Activated T-cell treated with anti-CD3 and anti-CD28 coated beads for 48 hours (primary cell): Measurements from ENCODE around the gene TIMP3.
"Not testable (repeated sequence)": the region's sequence is repeated elsewhere in the genome, so short reads cannot be mapped to it uniquely, and the experiment has no call there.

ENCODE experiments used
- DNase-seq: peaks from one replicate; pipeline ENCODE4 v3.0.0-alpha.2; 2020; ENCODE audit warnings: low read depth

TIMP3 gene

GRCh38 chr22:32801537-32802236 is at the start of gene TIMP3:
TSS of gene TIMP3 (plus strand) at chr22:32801705. CDS start at chr22:32802002, 297 bp downstream.
- DNase-seq: no peak

- no peak for DNase-seq
These were observed 49.2 kb upstream of the TIMP3 start for GRCh38 chr22:32752326-32752725.

- DNase-seq: no peak
These were observed 48.5 kb upstream of the TIMP3 start for GRCh38 chr22:32752816-32753520.

GRCh38 chr22:32753591-32753990 is 47.9 kb upstream of the TIMP3 start:
- DNase-seq: no peak

GRCh38 chr22:32754413-32755041 is 47.0 kb upstream of the TIMP3 start:
- DNase-seq: no peak

- not testable (repeated sequence) for DNase-seq
These were observed 44.3 kb upstream of the TIMP3 start for GRCh38 chr22:32757086-32757762.

- no peak for DNase-seq
These were observed 42.6 kb upstream of the TIMP3 start for GRCh38 chr22:32758866-32759385.

GRCh38 chr22:32760396-32760795 is 41.1 kb upstream of the TIMP3 start:
- DNase-seq: no peak

- DNase-seq: no peak
These were observed 40.7 kb upstream of the TIMP3 start for GRCh38 chr22:32760815-32761214.

GRCh38 chr22:32761251-32761903 is 40.1 kb upstream of the TIMP3 start:
- DNase-seq: no peak

GRCh38 chr22:32764330-32765131 is 37.0 kb upstream of the TIMP3 start:
- no peak for DNase-seq

- no peak for DNase-seq
These were observed 36.3 kb upstream of the TIMP3 start for GRCh38 chr22:32765132-32765618.

- DNase-seq: no peak
These were observed 29.7 kb upstream of the TIMP3 start for GRCh38 chr22:32771756-32772155.

GRCh38 chr22:32775957-32776356 is 25.5 kb upstream of the TIMP3 start:
- no peak for DNase-seq

- no peak for DNase-seq
These were observed 25.1 kb upstream of the TIMP3 start for GRCh38 chr22:32776397-32776796.

GRCh38 chr22:32776802-32777201 is 24.7 kb upstream of the TIMP3 start:
- no peak for DNase-seq

- no peak for DNase-seq
These were observed 23.5 kb upstream of the TIMP3 start for GRCh38 chr22:32777987-32778386.

- no peak for DNase-seq
These were observed 20.7 kb upstream of the TIMP3 start for GRCh38 chr22:32780726-32781310.

- no peak for DNase-seq
These were observed 19.8 kb upstream of the TIMP3 start for GRCh38 chr22:32781695-32782094.

GRCh38 chr22:32785321-32786026 is 16.0 kb upstream of the TIMP3 start:
- no peak for DNase-seq
